H4 (cell line): ENCODE results near the gene ERP29. TPM values are rescaled to one million over a fixed set of nuclear protein-coding genes. Genes with fewer than 3 reads are reported as not detected.
"Not testable (repeated sequence)": the region's sequence is repeated elsewhere in the genome, so short reads cannot be mapped to it uniquely, and the experiment has no call there.

ENCODE experiments used
- DNase-seq: peaks from one replicate; pipeline ENCODE4 v3.0.0-alpha.2; 2015; ENCODE audit warnings: low spot score
- total RNA-seq: library from RNA; depleted of rRNA; stranded (reverse); fragments of >200 nt; shearing (Covaris generic); gene quantifications from 2 replicates; pipeline ENCODE4 v1.2.3, GENCODE V29; 2014; rRNA removed

Gene ERP29
- total RNA-seq, 1 experiment from 2014 or later, result 114 TPM

DNA sequence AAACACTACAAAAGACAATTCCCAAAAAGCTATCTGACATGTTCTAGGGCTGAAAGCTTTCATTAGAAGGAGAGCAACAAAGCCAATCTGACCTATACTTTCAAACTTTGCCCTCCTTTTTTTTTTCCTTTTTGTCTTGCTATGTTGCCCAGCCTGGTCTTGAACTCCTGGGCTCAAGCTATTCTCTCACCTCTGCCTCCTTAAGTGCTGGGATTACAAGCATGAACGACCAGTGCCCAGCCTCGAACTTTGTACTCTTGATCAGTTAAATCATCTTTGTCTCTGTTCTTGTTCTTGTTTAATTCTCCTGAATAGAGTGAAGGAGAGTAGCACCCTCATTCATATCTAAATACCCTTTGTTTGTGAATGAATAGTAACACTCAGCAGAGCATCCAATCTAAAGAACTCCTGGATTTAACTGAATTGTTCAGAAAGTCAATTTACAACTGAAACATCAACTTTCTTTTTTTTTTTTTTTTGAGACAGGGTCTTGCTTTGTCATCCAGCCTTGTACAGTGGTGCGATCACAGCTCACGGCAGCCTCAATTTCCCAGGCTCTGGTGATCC lies 22.1 kb downstream of the ERP29 start:
- no peak for DNase-seq

DNA sequence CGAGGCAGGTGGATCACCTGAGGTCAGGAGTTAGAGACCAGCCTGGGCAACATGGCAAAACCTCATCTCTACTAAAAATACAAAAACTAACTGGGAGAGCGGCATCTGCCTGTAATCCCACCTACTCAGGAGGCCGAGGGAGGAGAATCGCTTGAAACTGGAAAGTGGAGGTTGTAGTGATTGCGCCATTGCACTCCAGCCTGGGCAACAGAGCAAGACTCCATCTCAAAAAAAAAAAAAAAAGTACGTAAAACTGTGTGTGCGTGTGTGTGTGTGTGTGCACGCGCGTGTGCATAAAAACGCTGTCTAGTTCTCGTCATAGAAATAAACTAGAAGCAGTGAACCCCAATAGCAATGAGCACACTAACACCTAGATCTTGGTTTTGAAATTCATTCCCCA lies 23.4 kb downstream of the ERP29 start:
- DNase-seq, result not testable (repeated sequence)

DNA sequence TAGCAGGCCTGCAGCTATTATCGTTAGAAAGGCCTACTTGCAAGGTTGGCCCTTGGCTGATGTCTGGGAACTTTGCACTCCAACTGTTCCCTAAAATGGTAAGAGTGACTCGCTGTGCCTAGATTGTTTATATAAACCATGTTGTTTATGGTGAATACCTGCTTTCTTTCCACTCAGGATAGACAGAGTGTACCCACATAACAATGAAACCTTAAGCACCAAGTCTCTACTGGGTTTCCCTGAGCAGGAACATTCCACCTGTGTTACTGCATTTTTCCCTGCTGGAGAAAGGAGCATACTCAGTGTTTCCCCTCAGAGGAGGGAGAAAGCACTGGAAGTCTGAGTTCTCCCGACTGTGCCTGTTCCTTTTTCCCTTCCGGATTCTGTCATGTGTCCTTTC lies 32.8 kb downstream of the ERP29 start:
- DNase-seq, result no peak

- DNase-seq, result no peak
These were observed 36.1 kb downstream of the ERP29 start for GRCh38 chr12:112049351-112049750.

GRCh38 chr12:112061137-112061536 lies 47.9 kb downstream of the ERP29 start:
- DNase-seq, result no peak

DNA sequence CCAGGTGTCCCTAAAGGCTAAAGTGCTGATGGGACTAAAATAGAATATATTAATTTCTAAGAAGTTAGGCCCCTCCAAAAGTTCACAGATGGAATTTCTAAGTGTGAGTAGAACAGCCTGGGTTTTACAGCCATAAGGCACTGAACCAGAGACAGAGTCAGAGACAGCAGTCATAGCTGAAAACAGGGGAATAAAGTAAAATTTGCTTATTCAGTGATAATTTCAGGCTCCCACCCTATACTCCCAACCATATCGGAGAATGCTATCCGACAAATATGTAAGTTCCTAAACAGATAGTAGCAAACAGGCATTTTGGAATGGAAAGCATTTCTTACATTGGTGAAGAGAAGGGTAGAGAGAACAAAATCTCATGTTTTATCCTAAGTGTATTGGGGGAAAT lies 50.0 kb downstream of the ERP29 start:
- DNase-seq, result no peak

DNA sequence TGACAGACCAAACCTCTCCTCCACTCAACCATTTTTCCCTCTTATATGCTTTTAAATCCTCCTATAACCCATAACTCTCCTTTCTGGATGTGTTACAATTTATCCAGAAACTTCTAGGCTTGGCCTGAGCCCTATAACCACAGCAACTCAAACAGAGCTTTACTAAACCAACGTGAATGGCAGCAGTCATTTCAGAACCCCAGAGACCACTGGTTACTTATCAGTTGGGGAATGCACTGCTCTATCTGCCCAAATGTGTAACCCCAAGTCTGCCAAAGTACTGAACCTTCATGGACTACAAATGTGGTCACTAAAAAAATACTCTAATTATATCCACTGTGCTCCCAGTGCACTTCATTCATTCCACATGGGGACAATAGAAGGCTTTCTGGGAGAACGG lies 53.3 kb downstream of the ERP29 start:
- no peak for DNase-seq

Other genes with a start within 250 kb of the ERP29 start
- 18.5 and 29.1 TPM in 2 replicates for gene ALDH2, start 246.5 kb upstream of the ERP29 start, total RNA-seq
- gene MAPKAPK5, start 171.2 kb upstream of the ERP29 start, total RNA-seq, result 29.6 and 32.3 TPM in 2 replicates
- gene TMEM116, start 261 bp upstream of the ERP29 start, total RNA-seq, result 17.0 and 23.4 TPM in 2 replicates
- gene NAA25, start 95.4 kb downstream of the ERP29 start, total RNA-seq, result 14.1 and 35.8 TPM in 2 replicates
- gene TRAFD1, start 112.1 kb downstream of the ERP29 start, total RNA-seq, result 23.3 and 34.7 TPM in 2 replicates